T-helper 2 cell treated with Interferon-gamma antibody and Interleukin-4, amounts not matched to agents 5 μg/mL and 100 μg/mL, for 36 hours (primary cell): ENCODE results near the gene C9orf43.
"Not testable (repeated sequence)": the region's sequence is repeated elsewhere in the genome, so short reads cannot be mapped to it uniquely, and the experiment has no call there.

Source experiments
- DNase-seq: peaks from one replicate; pipeline ENCODE4 v3.0.0; 2021; ENCODE audit warnings: low spot score
- H3K27ac Mint-ChIP-seq: one replicate; pipeline ENCODE4 v1.8.0; 2021; ENCODE audit warnings: mild to moderate bottlenecking, mixed read lengths
- H3K27me3 Mint-ChIP-seq: one replicate; pipeline ENCODE4 v1.8.0; 2021; ENCODE audit warnings: low read depth, mixed read lengths
- H3K36me3 Mint-ChIP-seq: one replicate; pipeline ENCODE4 v1.8.0; 2021; ENCODE audit warnings: low read depth, mixed read lengths
- H3K4me1 Mint-ChIP-seq: one replicate; pipeline ENCODE4 v1.8.0; 2021; ENCODE audit warnings: low read depth, mixed read lengths
- H3K4me3 Mint-ChIP-seq: one replicate; pipeline ENCODE4 v1.8.0; 2022; ENCODE audit warnings: mild to moderate bottlenecking, moderate library complexity, mixed read lengths
- H3K9me3 Mint-ChIP-seq: one replicate; pipeline ENCODE4 v1.8.0; 2021; ENCODE audit warnings: mixed read lengths

The C9orf43 gene

GRCh38 chr9:113391917-113392316 is 18.6 kb upstream of the C9orf43 start:
- Mint-ChIP-seq H3K27me3 (no peaks in the 10 kb centered on the region), H3K4me3 (no peak overlapping the region), H3K27ac (no peak overlapping the region), H3K36me3 (peaks cover 9% of the 10 kb centered on the region), H3K9me3 (no peaks in the 10 kb centered on the region), H3K4me1 (no peaks in the 10 kb centered on the region)
- DNase-seq, result no peak

- H3K4me1 Mint-ChIP-seq, result peaks cover 3% of the 10 kb centered on the region
- H3K9me3 Mint-ChIP-seq, result no peaks in the 10 kb centered on the region
- no peak for DNase-seq
- peaks cover 5% of the 10 kb centered on the region for H3K36me3 Mint-ChIP-seq
- H3K4me3 Mint-ChIP-seq, result no peak overlapping the region
- no peak overlapping the region for H3K27ac Mint-ChIP-seq
- no peaks in the 10 kb centered on the region for H3K27me3 Mint-ChIP-seq
Observed at GRCh38 chr9:113393281-113393680, 17.3 kb upstream of the C9orf43 start.

GRCh38 chr9:113395000-113395861 is 15.3 kb upstream of the C9orf43 start:
- no peak for DNase-seq
- Mint-ChIP-seq H3K4me1 (peaks cover 14% of the 10 kb centered on the region), H3K27me3 (no peaks in the 10 kb centered on the region), H3K36me3 (no peaks in the 10 kb centered on the region), H3K27ac (no peak overlapping the region), H3K4me3 (no peak overlapping the region), H3K9me3 (no peaks in the 10 kb centered on the region)

- no peak for DNase-seq
- no peak overlapping the region for H3K27ac Mint-ChIP-seq
- H3K27me3 Mint-ChIP-seq, result no peaks in the 10 kb centered on the region
- no peak overlapping the region for H3K4me3 Mint-ChIP-seq
- H3K4me1 Mint-ChIP-seq, result peaks cover 19% of the 10 kb centered on the region
- H3K36me3 Mint-ChIP-seq, result no peaks in the 10 kb centered on the region
- H3K9me3 Mint-ChIP-seq, result no peaks in the 10 kb centered on the region
Observed at GRCh38 chr9:113397203-113397631, 13.3 kb upstream of the C9orf43 start.

- Mint-ChIP-seq H3K36me3 (no peaks in the 10 kb centered on the region), H3K27ac (no peak overlapping the region), H3K9me3 (no peaks in the 10 kb centered on the region), H3K4me3 (no peak overlapping the region), H3K27me3 (no peaks in the 10 kb centered on the region), H3K4me1 (peaks cover 19% of the 10 kb centered on the region)
- no peak for DNase-seq
Observed at GRCh38 chr9:113398796-113399195, 11.8 kb upstream of the C9orf43 start.

- peaks cover 19% of the 10 kb centered on the region for H3K4me1 Mint-ChIP-seq
- peak overlapping the region; percentile 78 for H3K4me3 Mint-ChIP-seq
- H3K9me3 Mint-ChIP-seq, result no peaks in the 10 kb centered on the region
- no peaks in the 10 kb centered on the region for H3K36me3 Mint-ChIP-seq
- no peak for DNase-seq
- no peak overlapping the region for H3K27ac Mint-ChIP-seq
- no peaks in the 10 kb centered on the region for H3K27me3 Mint-ChIP-seq
Observed at GRCh38 chr9:113399646-113400200, 10.8 kb upstream of the C9orf43 start.

- H3K9me3 Mint-ChIP-seq, result no peaks in the 10 kb centered on the region
- peaks cover 19% of the 10 kb centered on the region for H3K4me1 Mint-ChIP-seq
- peak within 1 kb of the TSS; percentile 94 for H3K4me3 Mint-ChIP-seq
- DNase-seq, result peak; percentile 99
- H3K27ac Mint-ChIP-seq, result peak within 1 kb of the TSS; percentile 85
- H3K36me3 Mint-ChIP-seq, result no peaks in the 10 kb centered on the region
- H3K27me3 Mint-ChIP-seq, result no peaks in the 10 kb centered on the region
Observed at GRCh38 chr9:113401027-113401792, 9.3 kb upstream of the C9orf43 start, which contains the start of gene ALAD. TSS of gene ALAD (minus strand) at chr9:113401284. CDS start at chr9:113393559, 7,725 bp downstream.

GRCh38 chr9:113403646-113404045 is 6.9 kb upstream of the C9orf43 start:
- Mint-ChIP-seq H3K4me3 (no peak overlapping the region), H3K36me3 (peaks cover 16% of the 10 kb centered on the region), H3K4me1 (peaks cover 25% of the 10 kb centered on the region), H3K9me3 (no peaks in the 10 kb centered on the region), H3K27ac (no peak overlapping the region), H3K27me3 (no peaks in the 10 kb centered on the region)
- DNase-seq, result no peak

- not testable (repeated sequence) for H3K27me3 Mint-ChIP-seq, H3K4me3 Mint-ChIP-seq, H3K27ac Mint-ChIP-seq, H3K9me3 Mint-ChIP-seq, DNase-seq
- Mint-ChIP-seq H3K4me1 (peaks cover 22% of the 10 kb centered on the region), H3K36me3 (peaks cover 32% of the 10 kb centered on the region)
Observed at GRCh38 chr9:113406353-113406752, 4.2 kb upstream of the C9orf43 start.

GRCh38 chr9:113406873-113407511 is 3.6 kb upstream of the C9orf43 start:
- H3K27me3 Mint-ChIP-seq, H3K9me3 Mint-ChIP-seq: not testable (repeated sequence)
- Mint-ChIP-seq H3K4me3 (peak overlapping the region; percentile 24), H3K36me3 (peaks cover 32% of the 10 kb centered on the region), H3K27ac (peak overlapping the region; percentile 82), H3K4me1 (peaks cover 18% of the 10 kb centered on the region)
- DNase-seq, result peak; percentile 50

- Mint-ChIP-seq H3K4me1 (peaks cover 18% of the 10 kb centered on the region), H3K9me3 (no peaks in the 10 kb centered on the region), H3K36me3 (peaks cover 32% of the 10 kb centered on the region), H3K27ac (peak overlapping the region; percentile 100), H3K4me3 (peak overlapping the region; percentile 98), H3K27me3 (no peaks in the 10 kb centered on the region)
- no peak for DNase-seq
Observed at GRCh38 chr9:113409481-113409880, 1.1 kb upstream of the C9orf43 start.

GRCh38 chr9:113409883-113410206 is 702 bp upstream of the C9orf43 start:
- Mint-ChIP-seq H3K27me3 (no peaks in the 10 kb centered on the region), H3K36me3 (peaks cover 32% of the 10 kb centered on the region), H3K27ac (peak overlapping the region; percentile 100), H3K4me3 (peak overlapping the region; percentile 98), H3K9me3 (no peaks in the 10 kb centered on the region), H3K4me1 (peaks cover 18% of the 10 kb centered on the region)
- DNase-seq, result no peak

GRCh38 chr9:113416149-113416721 is 5.7 kb downstream of the C9orf43 start:
- no peak for DNase-seq
- H3K9me3 Mint-ChIP-seq, result no peaks in the 10 kb centered on the region
- no peaks in the 10 kb centered on the region for H3K36me3 Mint-ChIP-seq
- no peaks in the 10 kb centered on the region for H3K4me1 Mint-ChIP-seq
- peaks cover 3% of the 10 kb centered on the region for H3K27me3 Mint-ChIP-seq
- H3K27ac Mint-ChIP-seq, result no peak overlapping the region
- H3K4me3 Mint-ChIP-seq, result no peak overlapping the region
